HG03139 (cell line): ENCODE results near the gene PPM1E.

Experiments
- ATAC-seq: cut with Tn5 transposase; IDR thresholded peaks from one replicate; pipeline ENCODE4 v1.9.1; 2021; ENCODE audit not compliant: unreplicated experiment

PPM1E gene

DNA sequence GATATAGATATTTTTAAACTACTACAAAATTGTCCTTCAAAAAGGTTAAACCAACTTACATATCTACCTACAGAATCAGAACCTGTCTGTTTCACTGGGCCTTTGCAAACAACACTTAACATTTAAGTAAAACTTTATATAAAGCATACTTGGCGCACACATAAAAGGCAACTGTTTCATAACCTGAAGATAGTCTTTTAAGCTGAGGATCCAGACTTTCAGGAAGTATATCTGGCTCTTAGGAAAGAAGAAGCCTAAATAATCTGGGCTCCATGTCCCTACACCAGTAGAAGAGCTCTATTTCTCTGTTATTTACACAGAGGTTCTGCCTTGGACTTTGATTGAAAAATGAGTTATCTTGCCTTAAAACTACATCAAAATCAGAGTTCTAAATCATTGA is 275.2 kb downstream of the PPM1E start:
- ATAC-seq: no peak
